ENCODE results near the gene PBRM1.

DNA sequence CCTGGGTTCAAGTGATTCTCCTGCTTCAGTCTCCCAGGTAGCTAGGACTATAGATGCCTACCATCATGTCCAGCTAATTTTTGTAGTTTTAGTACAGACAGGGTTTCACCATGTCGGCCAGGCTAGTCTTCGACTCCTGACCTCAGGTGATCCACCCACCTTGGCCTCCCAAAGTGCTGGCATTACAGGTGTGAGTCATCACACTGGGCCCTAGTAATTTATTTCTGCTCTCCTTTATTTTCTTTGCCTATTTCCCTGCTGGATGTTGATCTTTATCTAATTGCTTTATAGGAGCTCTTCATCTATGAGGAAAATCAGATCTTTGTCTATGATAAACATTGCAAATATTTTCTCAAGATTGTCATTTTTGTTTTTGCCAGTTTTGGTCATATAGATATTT lies 117.6 kb downstream of the PBRM1 start:
- TF ChIP-seq, protein P1, sequence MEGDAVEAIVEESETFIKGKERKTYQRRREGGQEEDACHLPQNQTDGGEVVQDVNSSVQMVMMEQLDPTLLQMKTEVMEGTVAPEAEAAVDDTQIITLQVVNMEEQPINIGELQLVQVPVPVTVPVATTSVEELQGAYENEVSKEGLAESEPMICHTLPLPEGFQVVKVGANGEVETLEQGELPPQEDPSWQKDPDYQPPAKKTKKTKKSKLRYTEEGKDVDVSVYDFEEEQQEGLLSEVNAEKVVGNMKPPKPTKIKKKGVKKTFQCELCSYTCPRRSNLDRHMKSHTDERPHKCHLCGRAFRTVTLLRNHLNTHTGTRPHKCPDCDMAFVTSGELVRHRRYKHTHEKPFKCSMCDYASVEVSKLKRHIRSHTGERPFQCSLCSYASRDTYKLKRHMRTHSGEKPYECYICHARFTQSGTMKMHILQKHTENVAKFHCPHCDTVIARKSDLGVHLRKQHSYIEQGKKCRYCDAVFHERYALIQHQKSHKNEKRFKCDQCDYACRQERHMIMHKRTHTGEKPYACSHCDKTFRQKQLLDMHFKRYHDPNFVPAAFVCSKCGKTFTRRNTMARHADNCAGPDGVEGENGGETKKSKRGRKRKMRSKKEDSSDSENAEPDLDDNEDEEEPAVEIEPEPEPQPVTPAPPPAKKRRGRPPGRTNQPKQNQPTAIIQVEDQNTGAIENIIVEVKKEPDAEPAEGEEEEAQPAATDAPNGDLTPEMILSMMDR (IDR thresholded peaks at IDR 0.05): no peak
- TF ChIP-seq EP300 (IDR thresholded peaks at IDR 0.05) (no peak), POLR2AphosphoS5 (IDR thresholded peaks at IDR 0.05) (no peak)
